SHP77 (cell line): ENCODE results near the gene CPNE4.

Experiments used
- DNase-seq, 2 experiments: peaks; one replicate each; lab custom pipeline; 2025; lab: John Stamatoyannopoulos, UW

The CPNE4 gene

GRCh38 chr3:131796558-131797198 lies 238.1 kb downstream of the CPNE4 start:
- no peak for DNase-seq

GRCh38 chr3:131796111-131796510 lies 238.7 kb downstream of the CPNE4 start:
- DNase-seq, result no peak

- peak in 1 of 2 experiments; percentile 5 for DNase-seq
These were observed 239.3 kb downstream of the CPNE4 start for GRCh38 chr3:131795390-131796090.

GRCh38 chr3:131794766-131795388 lies 239.9 kb downstream of the CPNE4 start:
- DNase-seq, result peak in 1 of 2 experiments; percentile 17

GRCh38 chr3:131793870-131794269 lies 240.9 kb downstream of the CPNE4 start:
- DNase-seq, result no peak

- DNase-seq, result no peak
These were observed 245.6 kb downstream of the CPNE4 start for GRCh38 chr3:131789188-131789587.

- no peak for DNase-seq
These were observed 248.4 kb downstream of the CPNE4 start for GRCh38 chr3:131786386-131786785.

- DNase-seq, result no peak
These were observed 252.1 kb downstream of the CPNE4 start for GRCh38 chr3:131782751-131783150.

GRCh38 chr3:131778526-131778925 lies 256.3 kb downstream of the CPNE4 start:
- no peak for DNase-seq

GRCh38 chr3:131775650-131776049 lies 259.2 kb downstream of the CPNE4 start:
- no peak for DNase-seq

GRCh38 chr3:131772269-131773026 lies 262.4 kb downstream of the CPNE4 start:
- no peak for DNase-seq

- DNase-seq, result no peak
These were observed 271.7 kb downstream of the CPNE4 start for GRCh38 chr3:131762981-131763564.

GRCh38 chr3:131756405-131756804 lies 278.4 kb downstream of the CPNE4 start:
- no peak for DNase-seq

GRCh38 chr3:131755380-131755779 lies 279.4 kb downstream of the CPNE4 start:
- no peak for DNase-seq

GRCh38 chr3:131750256-131750655 lies 284.6 kb downstream of the CPNE4 start:
- no peak for DNase-seq

- DNase-seq, result no peak
These were observed 285.0 kb downstream of the CPNE4 start for GRCh38 chr3:131749826-131750225.

- no peak for DNase-seq
These were observed 287.3 kb downstream of the CPNE4 start for GRCh38 chr3:131747466-131747865.

GRCh38 chr3:131744765-131745164 lies 290.0 kb downstream of the CPNE4 start:
- DNase-seq, result no peak

- no peak for DNase-seq
These were observed 291.7 kb downstream of the CPNE4 start for GRCh38 chr3:131743126-131743525.

- no peak for DNase-seq
These were observed 295.6 kb downstream of the CPNE4 start for GRCh38 chr3:131739211-131739610.

GRCh38 chr3:131738095-131738494 lies 296.7 kb downstream of the CPNE4 start:
- DNase-seq, result no peak

GRCh38 chr3:131735544-131735943 lies 299.3 kb downstream of the CPNE4 start:
- DNase-seq, result no peak
